IMR-90 (cell line): Measurements from ENCODE around the gene FUCA2. TPM values are rescaled to one million over a fixed set of nuclear protein-coding genes. Genes with fewer than 3 reads are reported as not detected.

Source experiments
- ATAC-seq: fragments of 200-7000 bp; cut with Tn5 transposase; 2 replicates; pipeline ENCODE4 v1.9.1; 2020; ENCODE audit warnings: low read depth, mild to moderate bottlenecking, moderate library complexity
- BruUV-seq: library from RNA; stranded (reverse); fragments of 400-500 nt; replicated peaks from 2 replicates; lab custom pipeline; 2021; lab: Mats Ljungman, UMichigan
- CTCF ChIA-PET: fragments of 300-600 bp; formaldehyde crosslinking; extraction: SDS; loops from one replicate; lab custom pipeline; 2021; ENCODE audit warnings: antibody characterized with exemption; lab: Yijun Ruan, JAX
- POLR2A ChIA-PET: fragments of 300-600 bp; sonication (Branson Sonifier 250); formaldehyde crosslinking; loops from one replicate; lab custom pipeline; 2022; ENCODE audit warnings: antibody characterized with exemption; ENCODE audit not compliant: unreplicated experiment; lab: Charles Lee
- DNase-seq: peaks from one replicate; pipeline ENCODE4 v3.0.0; 2013
- H2AFZ ChIP-seq: replicated peaks from 2 replicates; pipeline ENCODE3; 2013; ENCODE audit warnings: low read length, mild to moderate bottlenecking; ENCODE audit not compliant: poor library complexity
- H2AK5ac ChIP-seq: 2 replicates; pipeline ENCODE4 v1.6.1; 2013; ENCODE audit warnings: low read depth, low read length, inconsistent platforms
- H2AK9ac ChIP-seq: replicated peaks from 2 replicates; pipeline ENCODE3; 2013; ENCODE audit warnings: mild to moderate bottlenecking, low read depth, low read length, moderate library complexity; ENCODE audit not compliant: poor library complexity
- H2BK120ac ChIP-seq: 2 replicates; pipeline ENCODE4 v1.6.1; 2013; ENCODE audit warnings: low read depth, low read length, inconsistent platforms
- H2BK15ac ChIP-seq: 3 replicates; pipeline ENCODE4 v1.6.1; 2013; ENCODE audit warnings: low read depth, low read length, inconsistent platforms
- H2BK20ac ChIP-seq: 2 replicates; pipeline ENCODE4 v1.6.1; 2013; ENCODE audit warnings: low read depth, mild to moderate bottlenecking, inconsistent platforms, low read length, moderate library complexity
- H2BK5ac ChIP-seq: 2 replicates; pipeline ENCODE4 v1.6.1; 2013; ENCODE audit warnings: mild to moderate bottlenecking, low read depth, low read length, inconsistent platforms; ENCODE audit not compliant: poor library complexity, severe bottlenecking
- H3K14ac ChIP-seq: replicated peaks from 2 replicates; pipeline ENCODE4 v1.6.1; 2013; ENCODE audit warnings: low read depth, low read length, inconsistent platforms
- H3K18ac ChIP-seq: 2 replicates; pipeline ENCODE4 v1.6.1; 2013; ENCODE audit warnings: low read depth, low read length, control low read depth
- H3K23ac ChIP-seq: 2 replicates; pipeline ENCODE4 v1.6.1; 2013; ENCODE audit warnings: low read depth, low read length, inconsistent platforms
- H3K27ac ChIP-seq: 2 replicates; pipeline ENCODE4 v1.5.1; 2013; ENCODE audit warnings: mild to moderate bottlenecking, control low read depth, low read length; ENCODE audit not compliant: insufficient read depth
- H3K27me3 ChIP-seq: 2 replicates; pipeline ENCODE4 v1.6.1; 2013; ENCODE audit warnings: low read length; ENCODE audit not compliant: control insufficient read depth, insufficient read depth
- H3K36me3 ChIP-seq: 2 replicates; pipeline ENCODE4 v1.6.1; 2013; ENCODE audit warnings: low read length, mixed read lengths; ENCODE audit not compliant: control insufficient read depth, insufficient read depth
- H3K4ac ChIP-seq: 2 replicates; pipeline ENCODE4 v1.6.1; 2013; ENCODE audit warnings: low read depth, low read length, inconsistent platforms
- H3K4me1 ChIP-seq: 2 replicates; pipeline ENCODE4 v1.6.1; 2013; ENCODE audit warnings: low read length, mixed read lengths; ENCODE audit not compliant: control insufficient read depth, insufficient read depth
- H3K4me2 ChIP-seq: 2 replicates; pipeline ENCODE4 v1.6.1; 2013; ENCODE audit warnings: low read depth, mild to moderate bottlenecking, control low read depth, low read length, moderate library complexity
- H3K4me3 ChIP-seq: 2 replicates; pipeline ENCODE4 v1.5.1; 2013; ENCODE audit warnings: low read depth, mild to moderate bottlenecking, control low read depth, low read length, moderate library complexity; ENCODE audit not compliant: insufficient read depth
- H3K56ac ChIP-seq: 2 replicates; pipeline ENCODE4 v1.6.1; 2013; ENCODE audit warnings: low read length, inconsistent platforms; ENCODE audit not compliant: insufficient read depth; ENCODE audit errors: extremely low read depth
- H3K79me1 ChIP-seq, 2 experiments: 2 replicates each; pipeline ENCODE4 v1.6.1; 2013; ENCODE audit warnings: low read length in 2 of 2, inconsistent platforms in 1 of 2, low read depth in 1 of 2
- H3K9ac ChIP-seq: 2 replicates; pipeline ENCODE4 v1.6.1; 2013; ENCODE audit warnings: low read depth, low read length, control low read depth
- H3K9me1 ChIP-seq: 2 replicates; pipeline ENCODE4 v1.6.1; 2013; ENCODE audit warnings: low read length, inconsistent platforms; ENCODE audit not compliant: insufficient read depth
- H3K9me3 ChIP-seq: 2 replicates; pipeline ENCODE4 v1.6.1; 2013; ENCODE audit warnings: low read length; ENCODE audit not compliant: control insufficient read depth, insufficient read depth
- H4K20me1 ChIP-seq: 2 replicates; pipeline ENCODE4 v1.6.1; 2013; ENCODE audit warnings: low read length, inconsistent platforms; ENCODE audit not compliant: insufficient read depth
- H4K5ac ChIP-seq: 2 replicates; pipeline ENCODE4 v1.6.1; 2013; ENCODE audit warnings: mild to moderate bottlenecking, low read depth, low read length, control low read depth
- H4K8ac ChIP-seq, 2 experiments: 2 replicates each; pipeline ENCODE4 v1.6.1; 2013; ENCODE audit warnings: low read depth in 2 of 2, low read length in 2 of 2, control low read depth in 1 of 2, inconsistent platforms in 1 of 2
- H4K91ac ChIP-seq: 2 replicates; pipeline ENCODE4 v1.6.1; 2013; ENCODE audit warnings: low read depth, low read length, inconsistent platforms; ENCODE audit not compliant: insufficient read depth
- BHLHE40 ChIP-seq: fragments of 150-350 bp; IDR thresholded peaks from 2 replicates; pipeline ENCODE4 v1.6.1; 2016; ENCODE audit warnings: mild to moderate bottlenecking, low read depth, low read length
- CEBPB ChIP-seq: IDR thresholded peaks from 2 replicates; pipeline ENCODE4 v1.6.1; 2012; ENCODE audit warnings: low read depth, low read length, improper control_type of control experiment
- RFX5 ChIP-seq: IDR thresholded peaks from 2 replicates; pipeline ENCODE4 v1.8.0; 2012; ENCODE audit warnings: low read depth, mild to moderate bottlenecking, low read length, moderate library complexity
- USF2 ChIP-seq: fragments of 150-350 bp; IDR thresholded peaks from 2 replicates; pipeline ENCODE4 v1.6.1; 2017; ENCODE audit warnings: mild to moderate bottlenecking, antibody characterized with exemption, low read length, low read depth
- WGBS, 2 experiments: methylation state at CpG; one replicate each; pipeline versions ENCODE4 v1.1.5 to v1.1.7; 2013; ENCODE audit warnings: missing lambda C conversion rate in 2 of 2; ENCODE audit not compliant: insufficient read length in 1 of 2; ENCODE audit errors: extremely low coverage in 2 of 2; 5-methylcytosine and 5-hydroxymethylcytosine counted together
- dilution Hi-C: fragments of 300-500 bp; cut with HindIII; formaldehyde crosslinking; loops from one replicate; pipeline ENCODE4 v1.14.3; 2018; ENCODE audit warnings: low sequenced_read_pairs; ENCODE audit not compliant: unreplicated experiment
- in situ Hi-C: fragments of 300-500 bp; cut with MboI; formaldehyde crosslinking; loops from 3 replicates; pipeline ENCODE4 v1.14.3; 2019; ENCODE audit warnings: low sequenced_read_pairs, inconsistent platforms, mixed read lengths
- intact Hi-C: fragments of 100-400 bp; cut with micrococcal nuclease; formaldehyde crosslinking; loops from 2 replicates; pipeline ENCODE4 v1.10.0; 2022
- polyA plus RNA-seq, 3 experiments: library from polyadenylated mRNA; depleted of rRNA; stranded (reverse); fragments of >200 nt; gene quantifications; 2 replicates each; pipeline ENCODE4 v1.2.3, GENCODE V29; 2012; ENCODE audit warnings: low replicate concordance in 1 of 3
- total RNA-seq: library from RNA; depleted of rRNA; stranded (reverse); fragments of >200 nt; gene quantifications from 2 replicates; pipeline ENCODE4 v1.2.3, GENCODE V29; 2012

Gene FUCA2
- total and polyA plus RNA-seq, 2 of the 4 experiments (the other 2 are of a cell fraction): 44.1 to 47.4 TPM

- H3K56ac ChIP-seq: no peak overlapping the region
- no peak overlapping the region for H3K23ac ChIP-seq
- no peak overlapping the region for H2BK20ac ChIP-seq
- DNase-seq (no peak), ATAC-seq (no peak)
- H3K4me3 ChIP-seq: no peak overlapping the region
- dilution Hi-C loops (no loop called here), intact Hi-C loops (no loop called here), in situ Hi-C loops (no loop called here)
- H4K5ac ChIP-seq: no peak overlapping the region
- H2BK15ac ChIP-seq: no peak overlapping the region
- ChIA-PET POLR2A (no interaction called here), CTCF (no interaction called here)
- H3K9ac ChIP-seq: no peak overlapping the region
- no peak for TF ChIP-seq RFX5
- no peak for TF ChIP-seq USF2
- TF ChIP-seq BHLHE40: no peak
- peak; percentile 32; the same call in 1 of the 2 replicates for TF ChIP-seq CEBPB
- no peak overlapping the region for H3K14ac ChIP-seq
- H3K4me2 ChIP-seq: no peak overlapping the region
- no peak overlapping the region for H3K27ac ChIP-seq
- no peak overlapping the region for H2AK9ac ChIP-seq
- H2AK5ac ChIP-seq: no peak overlapping the region
- H3K4ac ChIP-seq: no peak overlapping the region
- no TSS peak for BruUV-seq
- H4K91ac ChIP-seq: no peak overlapping the region
- H3K18ac ChIP-seq: no peak overlapping the region
- H3K79me1 ChIP-seq: peaks cover 25 to 52% of the 10 kb centered on the region in 2 experiments
- no peak overlapping the region for H2BK5ac ChIP-seq
- peaks cover 14% of the 10 kb centered on the region for H3K36me3 ChIP-seq
- no peak overlapping the region for H4K8ac ChIP-seq
- H2BK120ac ChIP-seq: no peak overlapping the region
- H2AFZ ChIP-seq: no peak overlapping the region
- WGBS, 2 experiments: no CpG with 5 or more reads among the region's 2 CpGs
- H3K9me1 ChIP-seq: peaks cover 10% of the 10 kb centered on the region; the same call in 1 of the 2 replicates
- H3K4me1 ChIP-seq: peaks cover 7% of the 10 kb centered on the region
- H4K20me1 ChIP-seq: no peaks in the 10 kb centered on the region
- no peaks in the 10 kb centered on the region for H3K9me3 ChIP-seq
- no peaks in the 10 kb centered on the region for H3K27me3 ChIP-seq
These were observed 4.9 kb downstream of the FUCA2 start for GRCh38 chr6:143506620-143507019.
